Thyroid gland (tissue), 4 donors: ENCODE measurements around the gene GALNT15. TPM values are rescaled to one million over a fixed set of nuclear protein-coding genes. Genes with fewer than 3 reads are reported as not detected.

ENCODE experiments used
- DNase-seq, 2 donors: peaks; one replicate each; pipeline ENCODE4 v3.0.0-alpha.2; 2019
- H3K27ac ChIP-seq, 3 donors: fragments of 200-600 bp; sonication (generic); 1 replicate in 2 of 3; 2 replicates in 1 of 3; pipeline ENCODE4 v1.5.1; 2016 to 2019; ENCODE audit warnings: mild to moderate bottlenecking in 1 of 3, moderate library complexity in 1 of 3
- H3K27me3 ChIP-seq: fragments of 200-600 bp; sonication (generic); one replicate; pipeline ENCODE4 v1.5.1; 2019
- H3K36me3 ChIP-seq, 2 donors: fragments of 200-600 bp; sonication (generic); one replicate each; pipeline ENCODE4 v1.5.1; 2016 to 2019
- H3K4me1 ChIP-seq, 2 donors: fragments of 200-600 bp; sonication (generic); one replicate each; pipeline ENCODE4 v1.5.1; 2017 to 2019
- H3K4me3 ChIP-seq, 3 donors: fragments of 200-600 bp; sonication (generic); replicated peaks in 1 of 3; 1 replicate in 2 of 3; 2 replicates in 1 of 3; pipeline ENCODE4 v1.5.1; 2016; ENCODE audit warnings: mild to moderate bottlenecking in 1 of 3
- H3K9me3 ChIP-seq: fragments of 200-600 bp; sonication (generic); one replicate; pipeline ENCODE4 v1.5.1; 2017
- POLR2A ChIP-seq, 2 donors: fragments of 450-650 bp; IDR thresholded peaks; one replicate each; pipeline ENCODE4 v1.6.1; 2017; ENCODE audit warnings: antibody characterized with exemption in 2 of 2, mild to moderate bottlenecking in 2 of 2, moderate library complexity in 1 of 2
- WGBS, 2 donors: methylation state at CpG; one replicate each; pipeline ENCODE4 v1.1.5; 2017; 5-methylcytosine and 5-hydroxymethylcytosine counted together
- intact Hi-C: fragments of 100-400 bp; cut with DNase I; formaldehyde crosslinking; loops from one replicate; pipeline ENCODE4 v1.15.1; 2023
- total RNA-seq, 4 donors: library from RNA; depleted of rRNA; stranded (reverse); fragments of >200 nt; gene quantifications; one replicate each; pipeline ENCODE4 v1.2.3, GENCODE V29; 2016
- TF ChIP-seq, protein P1 (sequence below), 6 experiments: fragments of 200-600 bp in 3 of 6; fragments of 450-650 bp in 3 of 6; sonication (generic) in 3 of 6; IDR thresholded peaks; one replicate each; pipeline ENCODE4 v1.5.1; 2016 to 2019; ENCODE audit warnings: antibody characterized with exemption in 6 of 6, mild to moderate bottlenecking in 2 of 6, inconsistent platforms in 1 of 6, moderate library complexity in 1 of 6

Gene GALNT15
- total RNA-seq, 4 donors from 2014 or later: 21.3 to 226 (median 49.4) TPM

DNA sequence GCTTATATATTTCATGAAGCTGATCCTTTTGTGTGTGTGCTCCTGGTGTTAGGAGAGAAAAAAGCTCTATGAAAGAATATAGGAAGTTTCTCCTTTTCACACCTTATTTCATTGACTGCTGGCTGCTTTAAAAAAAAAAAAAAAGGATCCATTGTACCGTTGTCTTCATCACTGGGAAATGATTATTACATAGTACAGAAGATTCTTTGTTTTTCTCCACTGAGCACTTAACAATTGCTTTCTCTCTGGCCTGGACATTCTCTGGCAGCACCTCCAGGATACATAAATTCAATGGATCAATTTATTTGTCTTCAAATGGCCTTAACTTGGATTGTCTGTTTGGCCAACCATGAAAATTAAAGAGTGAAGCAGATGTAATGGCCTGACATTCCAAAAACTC is 53.1 kb downstream of the GALNT15 start:
- Histone ChIP-seq H3K9me3 (no peaks in the 10 kb centered on the region), H3K27ac (no peak overlapping the region), H3K4me3 (no peak overlapping the region), H3K4me1 (no peaks in the 10 kb centered on the region), H3K36me3 (no peaks in the 10 kb centered on the region), H3K27me3 (no peaks in the 10 kb centered on the region)
- WGBS, 2 donors: 67 to 70% methylated on average over 1 of the region's 1 CpG
- TF ChIP-seq POLR2A (IDR thresholded peaks at IDR 0.05): no peak
- intact Hi-C loops: no loop called here
- no peak for DNase-seq

DNA sequence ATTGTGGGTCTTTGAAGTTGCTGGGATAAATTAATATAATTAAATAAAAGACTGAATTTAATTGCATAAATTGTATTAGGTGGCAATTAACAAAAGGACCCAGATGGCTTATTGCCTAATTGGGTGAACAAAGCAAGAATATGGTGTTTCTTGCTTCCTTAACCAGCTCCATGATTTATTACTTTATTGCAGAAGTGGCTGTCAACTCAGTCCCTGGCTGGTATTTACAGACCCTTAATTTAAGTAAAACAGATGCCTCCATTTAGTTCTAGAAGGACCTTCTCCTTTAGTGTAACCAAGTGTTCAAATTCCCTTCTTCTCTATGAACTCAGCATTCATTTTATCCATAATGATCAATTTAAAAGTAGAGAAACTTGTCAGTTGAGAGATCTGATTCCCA is 55.2 kb downstream of the GALNT15 start:
- Histone ChIP-seq H3K27ac (no peak overlapping the region), H3K27me3 (no peaks in the 10 kb centered on the region), H3K9me3 (no peaks in the 10 kb centered on the region), H3K4me3 (no peak overlapping the region), H3K36me3 (no peaks in the 10 kb centered on the region), H3K4me1 (no peaks in the 10 kb centered on the region)
- TF ChIP-seq, protein P1, sequence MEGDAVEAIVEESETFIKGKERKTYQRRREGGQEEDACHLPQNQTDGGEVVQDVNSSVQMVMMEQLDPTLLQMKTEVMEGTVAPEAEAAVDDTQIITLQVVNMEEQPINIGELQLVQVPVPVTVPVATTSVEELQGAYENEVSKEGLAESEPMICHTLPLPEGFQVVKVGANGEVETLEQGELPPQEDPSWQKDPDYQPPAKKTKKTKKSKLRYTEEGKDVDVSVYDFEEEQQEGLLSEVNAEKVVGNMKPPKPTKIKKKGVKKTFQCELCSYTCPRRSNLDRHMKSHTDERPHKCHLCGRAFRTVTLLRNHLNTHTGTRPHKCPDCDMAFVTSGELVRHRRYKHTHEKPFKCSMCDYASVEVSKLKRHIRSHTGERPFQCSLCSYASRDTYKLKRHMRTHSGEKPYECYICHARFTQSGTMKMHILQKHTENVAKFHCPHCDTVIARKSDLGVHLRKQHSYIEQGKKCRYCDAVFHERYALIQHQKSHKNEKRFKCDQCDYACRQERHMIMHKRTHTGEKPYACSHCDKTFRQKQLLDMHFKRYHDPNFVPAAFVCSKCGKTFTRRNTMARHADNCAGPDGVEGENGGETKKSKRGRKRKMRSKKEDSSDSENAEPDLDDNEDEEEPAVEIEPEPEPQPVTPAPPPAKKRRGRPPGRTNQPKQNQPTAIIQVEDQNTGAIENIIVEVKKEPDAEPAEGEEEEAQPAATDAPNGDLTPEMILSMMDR (IDR thresholded peaks at IDR 0.05): no peak
- no peak for TF ChIP-seq POLR2A (IDR thresholded peaks at IDR 0.05)
- no peak for DNase-seq
- intact Hi-C loops: no loop called here

DNA sequence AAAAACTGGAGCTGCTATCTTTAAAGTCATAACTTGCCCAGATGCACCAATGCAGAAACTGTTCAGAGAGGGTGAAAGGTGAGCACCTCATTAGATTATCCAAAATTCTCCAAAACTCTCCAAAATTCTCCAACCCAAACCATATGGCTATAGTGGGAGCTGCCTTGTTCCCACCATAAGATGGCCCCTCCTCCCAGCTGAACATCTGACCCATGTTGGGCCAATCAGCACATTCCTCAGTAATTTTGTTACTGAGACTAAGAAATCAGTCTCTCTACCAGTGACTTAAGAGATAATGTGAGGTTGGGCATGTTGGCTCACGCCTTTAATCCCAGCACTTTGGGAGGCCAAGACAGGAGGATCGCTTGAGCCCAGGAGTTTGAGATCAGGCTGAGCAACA is 57.5 kb downstream of the GALNT15 start:
- DNase-seq: no peak
- Histone ChIP-seq H3K27ac (no peak overlapping the region), H3K9me3 (no peaks in the 10 kb centered on the region), H3K4me3 (no peak overlapping the region), H3K4me1 (no peaks in the 10 kb centered on the region), H3K36me3 (no peaks in the 10 kb centered on the region), H3K27me3 (no peaks in the 10 kb centered on the region)
- intact Hi-C loops: no loop called here
- no peak for TF ChIP-seq POLR2A (IDR thresholded peaks at IDR 0.05)
- TF ChIP-seq, protein P1 (IDR thresholded peaks at IDR 0.05): no peak
- 98 to 100% methylated on average over 2 of the region's 2 CpGs for WGBS, 2 donors

DNA sequence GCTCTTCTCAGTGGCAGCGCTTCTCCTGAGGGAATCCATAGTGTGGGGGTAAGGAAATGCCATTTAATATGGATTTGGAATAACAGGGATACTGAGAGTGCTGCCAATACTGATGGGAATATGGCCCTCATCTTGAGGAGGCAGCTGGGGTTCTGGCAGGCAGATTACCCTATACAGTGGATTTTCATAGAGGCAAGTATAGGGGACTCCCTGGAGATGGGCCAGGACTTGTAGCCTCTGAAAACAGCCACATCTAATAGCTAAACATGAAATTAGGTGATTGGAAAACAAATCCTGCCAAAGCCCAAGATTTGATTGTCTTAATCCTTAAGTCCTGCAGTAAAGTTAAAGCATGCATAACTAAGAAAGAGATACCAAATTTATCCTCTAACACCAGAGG is 59.3 kb downstream of the GALNT15 start:
- no peak for DNase-seq
- no peaks in the 10 kb centered on the region for H3K9me3 ChIP-seq
- intact Hi-C loops: no loop called here
- 94 to 100% methylated on average over 1 of the region's 1 CpG for WGBS, 2 donors
- H3K4me3 ChIP-seq: no peak overlapping the region
- H3K4me1 ChIP-seq: no peaks in the 10 kb centered on the region
- H3K27me3 ChIP-seq: no peaks in the 10 kb centered on the region
- TF ChIP-seq, protein P1 (IDR thresholded peaks at IDR 0.05): no peak
- TF ChIP-seq POLR2A (IDR thresholded peaks at IDR 0.05): no peak
- H3K36me3 ChIP-seq: no peaks in the 10 kb centered on the region
- H3K27ac ChIP-seq: no peak overlapping the region

DNA sequence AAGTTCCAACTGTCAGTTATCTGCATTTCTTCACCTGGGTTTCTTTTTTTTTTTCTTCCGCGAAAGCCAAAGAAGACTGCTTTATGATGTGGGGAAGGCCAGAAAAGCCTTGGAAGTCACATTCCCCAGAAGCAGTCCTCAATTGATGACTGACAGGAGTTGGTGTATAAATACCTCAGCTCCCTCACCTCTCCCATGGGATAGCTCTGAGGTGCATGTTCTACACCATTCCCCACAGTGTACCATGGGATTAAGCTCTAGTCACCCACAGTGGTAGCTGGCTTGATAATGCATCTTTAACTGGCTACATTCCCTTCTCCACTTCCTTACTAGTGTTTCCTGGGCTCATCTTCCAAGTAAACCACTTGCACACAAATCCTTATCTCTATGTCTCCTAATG is 59.8 kb downstream of the GALNT15 start:
- Histone ChIP-seq H3K27ac (no peak overlapping the region), H3K4me3 (no peak overlapping the region), H3K9me3 (no peaks in the 10 kb centered on the region), H3K4me1 (no peaks in the 10 kb centered on the region), H3K27me3 (no peaks in the 10 kb centered on the region), H3K36me3 (no peaks in the 10 kb centered on the region)
- WGBS, 2 donors: 97 to 99% methylated on average over 2 of the region's 2 CpGs
- DNase-seq: no peak
- TF ChIP-seq POLR2A (IDR thresholded peaks at IDR 0.05): no peak
- TF ChIP-seq, protein P1 (IDR thresholded peaks at IDR 0.05): no peak
- intact Hi-C loops: no loop called here
